ENCODE data around the gene MCMBP.
A peak's percentile ranks its signal among the peaks of the same experiment; 100 is the strongest.
"Not testable (repeated sequence)": the region's sequence is repeated elsewhere in the genome, so short reads cannot be mapped to it uniquely, and the experiment has no call there.

MCMBP gene

GRCh38 chr10:119893074-119893473 is 20.4 kb upstream of the MCMBP start:
- Histone ChIP-seq H2BK120ac (ENCODE audit: low read depth, low read length) (peak overlapping the region; percentile 82), H2AK5ac (ENCODE audit: low read depth, low read length) (peak overlapping the region; percentile 81), H2BK15ac (ENCODE audit: low read length) (no peak overlapping the region), H3K14ac (ENCODE audit: low read length) (peak overlapping the region; percentile 65), H3K4me1 (ENCODE audit: control insufficient read depth in 2 of 2, insufficient read depth in 1 of 2, low read depth in 1 of 2, low read length in 2 of 2) (peaks cover 4 to 5% of the 10 kb centered on the region in 2 donors), H3K4me3 (ENCODE audit: low read length in 2 of 2) (peak overlapping the region; percentile 94 to 96), H3K18ac (ENCODE audit: low read length) (peak overlapping the region; percentile 97), H3K79me1 (ENCODE audit: low read depth, low read length) (peaks cover 13% of the 10 kb centered on the region), H3K27me3 (ENCODE audit: control insufficient read depth in 3 of 3, insufficient read depth in 3 of 3, low read depth in 1 of 3, low read length in 3 of 3) (no peaks in the 10 kb centered on the region), H2BK5ac (ENCODE audit: low read length) (no peak overlapping the region), H3K27ac (replicated peaks; ENCODE audit: low read length) (no peak overlapping the region), H3K9me3 (replicated peaks in 1 of 2; ENCODE audit: control insufficient read depth in 2 of 2, insufficient read depth in 1 of 2, low read depth in 1 of 2, low read length in 2 of 2) (no peaks in the 10 kb centered on the region), H3K36me3 (replicated peaks in 1 of 2; ENCODE audit: control insufficient read depth in 2 of 2, insufficient read depth in 2 of 2, low read length in 2 of 2) (peaks cover 6 to 21% of the 10 kb centered on the region in 2 donors), H3K4me2 (ENCODE audit: insufficient read depth, low read length, poor library complexity, severe bottlenecking) (peak overlapping the region; percentile 90), H3K4ac (ENCODE audit: low read length) (peak overlapping the region; percentile 85), H4K91ac (ENCODE audit: low read depth, low read length, poor library complexity) (no peak overlapping the region), H2BK12ac (ENCODE audit: low read length) (no peak overlapping the region), H3K9ac (ENCODE audit: low read depth, low read length, poor library complexity) (peak overlapping the region; percentile 96), H3K23ac (ENCODE audit: low read depth, low read length, poor library complexity) (peak overlapping the region; percentile 95), H2AFZ (ENCODE audit: low read length) (peak overlapping the region; percentile 90), H4K8ac (ENCODE audit: low read depth, low read length) (no peak overlapping the region)
- DNase-seq (ENCODE audit: low spot score), result peak; percentile 14
- no CpG with 5 or more reads among the region's 9 CpGs for WGBS, 2 donors (ENCODE audit: extremely low coverage in 2 of 2, insufficient read length in 2 of 2, insufficient replicate concordance in 1 of 2)

GRCh38 chr10:119892188-119893065 is 19.8 kb upstream of the MCMBP start, which contains the start of gene SEC23IP:
Gene SEC23IP (plus strand): TSS chr10:119892730. CDS start chr10:119892783, 53 bp downstream.
- H4K91ac ChIP-seq (ENCODE audit: low read depth, low read length, poor library complexity), result no peak within 1 kb of the TSS
- H2BK15ac ChIP-seq (ENCODE audit: low read length), result peak within 1 kb of the TSS; percentile 15
- peaks cover 6 to 19% of the 10 kb centered on the region in 2 donors for H3K36me3 ChIP-seq (replicated peaks in 1 of 2; ENCODE audit: control insufficient read depth in 2 of 2, insufficient read depth in 2 of 2, low read length in 2 of 2)
- peaks cover 4 to 5% of the 10 kb centered on the region in 2 donors for H3K4me1 ChIP-seq (ENCODE audit: control insufficient read depth in 2 of 2, insufficient read depth in 1 of 2, low read depth in 1 of 2, low read length in 2 of 2)
- H2AK5ac ChIP-seq (ENCODE audit: low read depth, low read length), result peak within 1 kb of the TSS; percentile 81
- peak within 1 kb of the TSS; percentile 95 for H3K23ac ChIP-seq (ENCODE audit: low read depth, low read length, poor library complexity)
- H3K79me1 ChIP-seq (ENCODE audit: low read depth, low read length), result peaks cover 13% of the 10 kb centered on the region
- peak within 1 kb of the TSS; percentile 82 for H2BK120ac ChIP-seq (ENCODE audit: low read depth, low read length)
- no CpG with 5 or more reads among the region's 61 CpGs for WGBS, 2 donors (ENCODE audit: extremely low coverage in 2 of 2, insufficient read length in 2 of 2, insufficient replicate concordance in 1 of 2)
- peak within 1 kb of the TSS; percentile 81 for H3K27ac ChIP-seq (replicated peaks; ENCODE audit: low read length)
- DNase-seq (ENCODE audit: low spot score), result peak; percentile 83
- peak within 1 kb of the TSS; percentile 90 for H3K4me2 ChIP-seq (ENCODE audit: insufficient read depth, low read length, poor library complexity, severe bottlenecking)
- peak within 1 kb of the TSS; percentile 85 for H3K4ac ChIP-seq (ENCODE audit: low read length)
- H3K18ac ChIP-seq (ENCODE audit: low read length), result peak within 1 kb of the TSS; percentile 97
- no peak within 1 kb of the TSS for H2BK12ac ChIP-seq (ENCODE audit: low read length)
- H4K8ac ChIP-seq (ENCODE audit: low read depth, low read length), result no peak within 1 kb of the TSS
- peak within 1 kb of the TSS; percentile 22 for H2BK5ac ChIP-seq (ENCODE audit: low read length)
- H3K27me3 ChIP-seq (ENCODE audit: control insufficient read depth in 3 of 3, insufficient read depth in 3 of 3, low read depth in 1 of 3, low read length in 3 of 3), result no peaks in the 10 kb centered on the region
- H3K9ac ChIP-seq (ENCODE audit: low read depth, low read length, poor library complexity), result peak within 1 kb of the TSS; percentile 96
- H2AFZ ChIP-seq (ENCODE audit: low read length), result peak within 1 kb of the TSS; percentile 90
- no peaks in the 10 kb centered on the region for H3K9me3 ChIP-seq (replicated peaks in 1 of 2; ENCODE audit: control insufficient read depth in 2 of 2, insufficient read depth in 1 of 2, low read depth in 1 of 2, low read length in 2 of 2)
- H3K14ac ChIP-seq (ENCODE audit: low read length), result peak within 1 kb of the TSS; percentile 65
- peak within 1 kb of the TSS; percentile 94 to 96 for H3K4me3 ChIP-seq (ENCODE audit: low read length in 2 of 2)

GRCh38 chr10:119891849-119892187 is 19.2 kb upstream of the MCMBP start:
- H3K79me1 ChIP-seq (ENCODE audit: low read depth, low read length), result peaks cover 13% of the 10 kb centered on the region
- not testable (repeated sequence) for H3K27ac ChIP-seq (replicated peaks; ENCODE audit: low read length); H2BK120ac ChIP-seq (ENCODE audit: low read depth, low read length); H3K9ac ChIP-seq (ENCODE audit: low read depth, low read length, poor library complexity); H3K14ac ChIP-seq (ENCODE audit: low read length); H3K27me3 ChIP-seq (ENCODE audit: control insufficient read depth in 3 of 3, insufficient read depth in 3 of 3, low read depth in 1 of 3, low read length in 3 of 3); H3K4me1 ChIP-seq (ENCODE audit: control insufficient read depth in 2 of 2, insufficient read depth in 1 of 2, low read depth in 1 of 2, low read length in 2 of 2); H2AK5ac ChIP-seq (ENCODE audit: low read depth, low read length); H3K23ac ChIP-seq (ENCODE audit: low read depth, low read length, poor library complexity); H4K8ac ChIP-seq (ENCODE audit: low read depth, low read length); DNase-seq (ENCODE audit: low spot score); H3K4ac ChIP-seq (ENCODE audit: low read length); H3K18ac ChIP-seq (ENCODE audit: low read length); H4K91ac ChIP-seq (ENCODE audit: low read depth, low read length, poor library complexity); H2BK12ac ChIP-seq (ENCODE audit: low read length); H3K9me3 ChIP-seq (replicated peaks in 1 of 2; ENCODE audit: control insufficient read depth in 2 of 2, insufficient read depth in 1 of 2, low read depth in 1 of 2, low read length in 2 of 2); H2BK15ac ChIP-seq (ENCODE audit: low read length); H2BK5ac ChIP-seq (ENCODE audit: low read length)
- peak overlapping the region; percentile 48 for H3K4me2 ChIP-seq (ENCODE audit: insufficient read depth, low read length, poor library complexity, severe bottlenecking)
- peaks cover 6 to 19% of the 10 kb centered on the region in 2 donors for H3K36me3 ChIP-seq (replicated peaks in 1 of 2; ENCODE audit: control insufficient read depth in 2 of 2, insufficient read depth in 2 of 2, low read length in 2 of 2)
- WGBS, 2 donors (ENCODE audit: extremely low coverage in 2 of 2, insufficient read length in 2 of 2, insufficient replicate concordance in 1 of 2), result no CpG with 5 or more reads among the region's 14 CpGs
- H3K4me3 ChIP-seq (ENCODE audit: low read length in 2 of 2), result peak overlapping the region in 1 of 2 donors; percentile 96
- H2AFZ ChIP-seq (ENCODE audit: low read length), result peak overlapping the region; percentile 90

GRCh38 chr10:119890307-119890706 is 17.7 kb upstream of the MCMBP start:
- not testable (repeated sequence) for H3K4ac ChIP-seq (ENCODE audit: low read length); H3K9ac ChIP-seq (ENCODE audit: low read depth, low read length, poor library complexity); H2AK5ac ChIP-seq (ENCODE audit: low read depth, low read length); DNase-seq (ENCODE audit: low spot score); H2BK120ac ChIP-seq (ENCODE audit: low read depth, low read length); H3K79me1 ChIP-seq (ENCODE audit: low read depth, low read length); H3K27me3 ChIP-seq (ENCODE audit: control insufficient read depth in 3 of 3, insufficient read depth in 3 of 3, low read depth in 1 of 3, low read length in 3 of 3); H2BK15ac ChIP-seq (ENCODE audit: low read length); H3K14ac ChIP-seq (ENCODE audit: low read length); H2BK12ac ChIP-seq (ENCODE audit: low read length); H3K4me2 ChIP-seq (ENCODE audit: insufficient read depth, low read length, poor library complexity, severe bottlenecking); H3K4me1 ChIP-seq (ENCODE audit: control insufficient read depth in 2 of 2, insufficient read depth in 1 of 2, low read depth in 1 of 2, low read length in 2 of 2); H3K23ac ChIP-seq (ENCODE audit: low read depth, low read length, poor library complexity); H3K4me3 ChIP-seq (ENCODE audit: low read length in 2 of 2); H2BK5ac ChIP-seq (ENCODE audit: low read length); H3K27ac ChIP-seq (replicated peaks; ENCODE audit: low read length); H4K8ac ChIP-seq (ENCODE audit: low read depth, low read length); H3K9me3 ChIP-seq (replicated peaks in 1 of 2; ENCODE audit: control insufficient read depth in 2 of 2, insufficient read depth in 1 of 2, low read depth in 1 of 2, low read length in 2 of 2); H3K18ac ChIP-seq (ENCODE audit: low read length); H2AFZ ChIP-seq (ENCODE audit: low read length); H4K91ac ChIP-seq (ENCODE audit: low read depth, low read length, poor library complexity)
- WGBS, 2 donors (ENCODE audit: extremely low coverage in 2 of 2, insufficient read length in 2 of 2, insufficient replicate concordance in 1 of 2), result no CpG with 5 or more reads among the region's 4 CpGs
- H3K36me3 ChIP-seq (replicated peaks in 1 of 2; ENCODE audit: control insufficient read depth in 2 of 2, insufficient read depth in 2 of 2, low read length in 2 of 2), result peaks cover under 1 to 16% of the 10 kb centered on the region in 2 donors

Measured in neuronal stem cell (in vitro differentiated cells).